Coronary artery (tissue), 2 donors: Measurements from ENCODE around the gene TPPP.

Experiments used
- DNase-seq: peaks from one replicate; pipeline ENCODE4 v3.0.0-alpha.2; 2017; ENCODE audit warnings: low spot score
- H3K27ac ChIP-seq, 2 donors: fragments of 200-600 bp; sonication (generic); one replicate each; pipeline ENCODE4 v1.5.1; 2016 to 2019
- H3K4me3 ChIP-seq: fragments of 200-600 bp; sonication (generic); 2 replicates; pipeline ENCODE4 v1.5.1; 2016; ENCODE audit warnings: mild to moderate bottlenecking, moderate library complexity
- TF ChIP-seq, protein P1 (sequence below): fragments of 200-600 bp; sonication (generic); IDR thresholded peaks from one replicate; pipeline ENCODE4 v1.5.1; 2019; ENCODE audit warnings: antibody characterized with exemption

The TPPP gene

DNA sequence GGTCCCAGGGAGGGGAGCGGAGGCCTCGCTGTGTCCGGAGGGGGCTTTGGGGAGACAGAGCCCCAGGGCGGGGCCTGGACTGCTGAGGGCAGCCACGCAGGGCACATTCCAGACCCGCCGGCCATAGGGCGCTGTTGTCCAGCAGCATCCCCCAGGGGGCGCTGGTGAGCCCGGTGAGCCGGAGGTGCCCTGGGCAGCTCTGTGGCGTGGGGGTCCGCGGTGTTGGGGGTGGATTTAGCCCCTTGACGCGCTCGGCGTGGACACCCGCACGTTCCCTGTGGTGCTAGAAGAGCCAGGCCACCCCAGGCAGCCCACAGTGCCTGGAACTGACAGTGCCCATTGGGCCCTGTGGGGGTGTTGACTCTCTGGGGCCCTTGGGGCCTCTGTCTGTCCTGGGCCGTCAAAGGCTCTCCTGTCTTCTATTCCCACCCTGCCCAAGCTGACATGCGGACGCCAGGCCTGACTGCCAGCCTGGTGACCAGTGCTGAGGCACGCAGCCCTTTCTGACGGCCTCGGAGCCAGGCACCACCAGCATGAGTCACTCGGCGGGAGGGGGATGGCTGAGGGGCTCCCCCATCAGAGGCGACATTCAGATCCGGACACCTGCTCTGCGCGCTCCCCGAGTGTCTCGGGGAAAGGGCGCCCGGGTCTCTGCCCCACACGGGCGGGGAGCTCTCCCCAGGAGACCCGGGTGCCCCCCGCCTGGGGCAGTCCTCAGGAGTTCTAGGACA is 23.9 kb downstream of the TPPP start:
- DNase-seq = no peak
- Histone ChIP-seq H3K27ac (no peak overlapping the region), H3K4me3 (no peak overlapping the region)
- TF ChIP-seq, protein P1, sequence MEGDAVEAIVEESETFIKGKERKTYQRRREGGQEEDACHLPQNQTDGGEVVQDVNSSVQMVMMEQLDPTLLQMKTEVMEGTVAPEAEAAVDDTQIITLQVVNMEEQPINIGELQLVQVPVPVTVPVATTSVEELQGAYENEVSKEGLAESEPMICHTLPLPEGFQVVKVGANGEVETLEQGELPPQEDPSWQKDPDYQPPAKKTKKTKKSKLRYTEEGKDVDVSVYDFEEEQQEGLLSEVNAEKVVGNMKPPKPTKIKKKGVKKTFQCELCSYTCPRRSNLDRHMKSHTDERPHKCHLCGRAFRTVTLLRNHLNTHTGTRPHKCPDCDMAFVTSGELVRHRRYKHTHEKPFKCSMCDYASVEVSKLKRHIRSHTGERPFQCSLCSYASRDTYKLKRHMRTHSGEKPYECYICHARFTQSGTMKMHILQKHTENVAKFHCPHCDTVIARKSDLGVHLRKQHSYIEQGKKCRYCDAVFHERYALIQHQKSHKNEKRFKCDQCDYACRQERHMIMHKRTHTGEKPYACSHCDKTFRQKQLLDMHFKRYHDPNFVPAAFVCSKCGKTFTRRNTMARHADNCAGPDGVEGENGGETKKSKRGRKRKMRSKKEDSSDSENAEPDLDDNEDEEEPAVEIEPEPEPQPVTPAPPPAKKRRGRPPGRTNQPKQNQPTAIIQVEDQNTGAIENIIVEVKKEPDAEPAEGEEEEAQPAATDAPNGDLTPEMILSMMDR = peak; percentile 46

DNA sequence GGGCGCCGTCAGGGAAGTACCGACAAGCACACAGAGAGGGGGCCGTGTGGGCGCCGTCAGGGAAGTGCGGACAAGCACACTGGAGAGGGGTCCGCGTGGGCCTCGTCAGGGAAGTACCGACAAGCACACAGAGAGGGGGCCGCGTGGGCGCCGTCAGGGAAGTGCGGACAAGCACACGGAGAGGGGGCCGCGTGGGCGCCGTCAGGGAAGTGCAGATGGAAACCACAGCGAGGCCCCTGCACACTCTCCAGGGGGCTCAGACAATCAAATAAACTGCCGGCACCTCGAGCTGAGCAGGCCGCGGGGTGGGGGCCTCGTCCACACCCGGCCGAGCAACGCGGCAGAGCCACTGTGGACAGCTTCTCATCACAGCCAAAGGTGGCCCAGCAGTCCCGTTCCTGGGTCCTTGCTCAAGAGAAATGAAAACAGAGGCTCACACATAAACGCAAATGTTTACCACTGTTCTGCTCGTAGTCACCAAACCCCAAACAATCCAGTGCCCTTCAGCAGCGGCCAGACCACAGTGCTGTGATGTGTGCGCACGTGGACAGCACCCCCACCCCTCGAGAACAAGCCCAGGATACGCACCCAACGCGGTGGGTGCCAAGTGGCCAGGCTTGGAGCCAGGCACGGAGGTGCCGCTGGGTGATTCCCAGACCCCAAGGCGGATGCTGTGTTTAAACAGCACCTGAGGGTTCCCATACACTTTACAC is 24.7 kb downstream of the TPPP start:
- Histone ChIP-seq H3K4me3 (no peak overlapping the region), H3K27ac (no peak overlapping the region)
- TF ChIP-seq, protein P1 = no peak
- no peak for DNase-seq

DNA sequence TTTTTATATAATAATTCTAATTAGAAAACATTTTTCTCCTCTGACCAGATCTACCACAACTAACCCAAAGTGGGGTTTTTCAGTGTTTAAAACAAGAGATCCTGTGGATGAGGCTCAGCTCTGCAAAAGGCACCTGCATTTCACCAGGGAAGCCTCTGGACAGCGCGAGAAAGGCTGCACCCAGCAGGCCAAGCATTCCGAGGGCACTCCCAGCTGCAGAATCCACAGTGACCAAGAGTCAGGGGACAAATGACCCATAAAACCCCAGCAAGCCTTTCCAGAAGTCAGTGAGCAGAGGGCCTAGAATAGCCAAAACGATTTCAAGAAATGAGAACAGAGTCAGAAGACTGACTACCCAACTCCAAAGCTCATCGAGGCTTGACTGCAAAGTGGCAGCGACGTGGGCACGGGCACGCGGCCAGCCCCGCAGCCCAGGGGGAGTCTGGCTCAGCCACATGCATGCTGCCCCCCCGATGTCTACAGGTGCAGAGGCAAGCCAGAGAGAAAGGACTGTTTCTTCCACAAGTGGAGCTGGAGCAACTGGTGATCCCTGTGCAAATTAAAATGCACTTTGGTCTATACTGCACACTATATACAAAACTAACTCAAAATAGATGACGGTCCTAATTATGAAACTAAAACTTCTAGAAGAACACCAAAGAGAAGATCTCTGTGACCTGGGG is 26.2 kb downstream of the TPPP start:
- DNase-seq = no peak
- Histone ChIP-seq H3K4me3 (no peak overlapping the region), H3K27ac (no peak overlapping the region)
- TF ChIP-seq, protein P1 = no peak

DNA sequence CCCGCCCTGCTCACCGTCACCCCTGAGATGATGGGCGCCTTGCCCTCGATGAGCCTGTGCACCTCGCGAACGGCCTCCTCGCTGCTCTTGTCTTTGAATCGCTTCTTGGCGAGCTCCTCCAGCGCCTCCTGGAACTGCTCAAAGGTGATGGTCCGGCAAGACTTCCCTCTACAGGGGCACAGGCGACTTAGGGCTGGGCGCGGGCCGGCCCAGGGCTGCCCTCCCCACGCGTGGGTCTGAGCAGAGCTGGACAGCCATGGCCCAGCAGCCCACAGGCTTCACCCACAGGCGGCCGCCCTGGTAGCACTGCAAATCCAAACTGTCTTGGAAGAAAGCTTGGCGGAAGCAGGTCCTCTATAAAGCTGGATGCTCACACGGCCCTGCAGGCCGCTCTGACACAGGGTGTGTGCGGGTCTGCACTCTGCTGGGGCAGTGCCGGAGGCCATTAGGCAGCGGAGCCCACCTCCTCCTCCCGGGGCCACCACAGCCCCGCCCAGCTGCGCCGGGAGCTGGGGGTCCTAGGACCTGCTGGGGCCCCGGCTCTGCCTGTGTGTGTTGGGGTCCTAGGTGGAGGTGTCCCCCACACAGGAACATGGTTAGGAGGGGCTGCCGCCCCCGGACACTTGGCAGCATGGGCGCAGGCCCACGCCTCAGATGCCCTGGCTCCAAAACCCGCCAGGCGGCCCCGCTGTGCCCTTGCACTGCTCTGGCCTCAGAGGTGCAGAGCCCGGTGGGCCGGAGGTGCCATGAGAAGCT is 27.0 kb downstream of the TPPP start:
- Histone ChIP-seq H3K27ac (no peak overlapping the region), H3K4me3 (no peak overlapping the region)
- DNase-seq = no peak
- TF ChIP-seq, protein P1 = no peak

DNA sequence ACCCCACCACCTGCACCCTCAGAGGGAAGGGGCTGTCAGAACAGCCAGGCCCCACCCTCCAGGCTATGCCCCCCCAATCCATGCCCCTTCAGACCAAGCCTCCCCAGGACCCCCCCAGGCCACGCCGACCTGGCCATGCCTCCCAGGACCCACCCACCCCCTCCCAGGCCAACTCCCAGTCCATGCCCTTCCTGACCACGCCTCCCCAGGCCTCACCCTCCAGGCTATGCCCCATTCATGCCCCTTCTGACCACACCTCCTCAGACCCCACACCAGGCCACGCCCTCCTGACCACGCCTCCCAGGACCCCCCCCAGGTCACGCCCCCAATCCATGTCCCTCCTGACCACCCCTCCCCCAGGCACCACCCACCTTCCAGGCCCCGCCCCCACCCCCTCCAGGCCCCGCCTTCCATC is 27.6 kb downstream of the TPPP start:
- DNase-seq = no peak
- Histone ChIP-seq H3K4me3 (no peak overlapping the region), H3K27ac (no peak overlapping the region)
- TF ChIP-seq, protein P1 = no peak

DNA sequence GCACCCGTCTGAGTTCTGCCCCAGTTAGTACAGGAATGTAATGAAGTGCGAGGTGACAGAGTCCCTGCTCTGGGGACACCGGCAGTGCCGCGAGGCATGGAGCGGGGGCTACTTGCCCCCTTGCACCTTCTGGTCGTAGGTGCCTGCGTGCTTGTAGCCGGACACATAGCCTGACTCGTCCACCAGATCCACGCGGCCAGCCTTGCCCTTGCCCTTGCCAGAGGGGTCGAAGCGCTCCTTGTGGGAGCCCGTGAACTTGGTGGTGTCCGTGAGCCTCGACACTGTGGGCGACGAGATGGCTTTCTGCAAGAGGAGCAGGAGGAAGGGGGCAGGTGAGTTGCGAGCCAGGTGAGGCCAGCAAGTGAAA is 28.2 kb downstream of the TPPP start:
- no peak overlapping the region for H3K27ac ChIP-seq

More for the DNA sequence above, 28.2 kb downstream of the TPPP start:
- no peak overlapping the region for H3K4me3 ChIP-seq
- no peak for DNase-seq
- TF ChIP-seq, protein P1 = no peak
